Rectal smooth muscle tissue (tissue), 1 donor: ENCODE results near the gene DUSP16.

Experiments
- H3K27ac ChIP-seq: one replicate; pipeline ENCODE4 v1.7.0; 2013; ENCODE audit warnings: low read depth, low read length, inconsistent platforms
- H3K27me3 ChIP-seq: one replicate; pipeline ENCODE4 v1.7.0; 2013; ENCODE audit warnings: low read length; ENCODE audit not compliant: control insufficient read depth, insufficient read depth
- H3K36me3 ChIP-seq: one replicate; pipeline ENCODE4 v1.7.0; 2013; ENCODE audit warnings: low read length; ENCODE audit not compliant: control insufficient read depth, insufficient read depth
- H3K4me1 ChIP-seq: one replicate; pipeline ENCODE4 v1.7.0; 2013; ENCODE audit warnings: low read length; ENCODE audit not compliant: control insufficient read depth, insufficient read depth
- H3K4me3 ChIP-seq: one replicate; pipeline ENCODE4 v1.7.0; 2013; ENCODE audit warnings: low read length
- H3K9ac ChIP-seq: one replicate; pipeline ENCODE4 v1.7.0; 2013; ENCODE audit warnings: low read length

DUSP16 gene

DNA sequence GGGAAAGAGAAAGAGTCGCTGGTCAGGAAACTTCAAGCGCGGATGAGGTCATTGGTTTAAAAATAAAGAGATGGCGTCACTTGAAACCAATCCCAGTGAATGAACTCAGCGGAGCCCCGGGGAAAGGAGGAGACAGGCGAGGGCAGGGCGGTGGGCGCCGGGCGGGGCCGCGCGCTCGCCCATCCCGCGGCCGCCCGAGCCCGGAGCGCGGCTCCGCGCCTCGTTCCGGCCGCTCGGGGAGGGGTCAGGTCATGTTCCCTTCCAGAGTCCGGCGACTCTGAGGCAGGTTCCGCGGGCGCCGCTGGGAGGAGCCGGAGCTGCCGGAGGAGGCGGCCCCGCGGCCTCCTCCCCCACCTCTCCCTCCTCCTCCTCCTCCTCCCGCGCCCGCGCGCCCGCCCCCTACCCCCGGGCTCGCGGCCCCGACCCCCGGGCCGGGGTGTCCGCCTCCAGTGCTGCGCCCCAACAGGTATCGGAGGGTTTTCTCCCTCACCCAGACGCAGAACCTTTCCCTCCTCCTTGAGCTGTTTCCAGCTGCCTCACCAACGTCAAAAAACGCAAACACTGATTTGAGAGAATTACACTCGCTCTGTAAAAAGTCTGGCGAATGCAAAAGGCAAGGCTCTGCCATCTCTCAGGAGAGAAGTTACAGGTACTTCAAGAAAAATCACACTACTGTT, at the start of gene DUSP16:
TSS of gene DUSP16 (minus strand) at position 279 of the 677 bp plus-strand sequence. CDS start 41,765 bp downstream, outside the sequence.
- Histone ChIP-seq H3K4me1 (peaks cover 20% of the 10 kb centered on the region), H3K27ac (peak within 1 kb of the TSS; percentile 94), H3K4me3 (peak within 1 kb of the TSS; percentile 72), H3K27me3 (no peaks in the 10 kb centered on the region), H3K36me3 (no peaks in the 10 kb centered on the region), H3K9ac (peak within 1 kb of the TSS; percentile 88)

GRCh38 chr12:12612358-12612757, 49.7 kb upstream of the DUSP16 start:
- no peaks in the 10 kb centered on the region for H3K36me3 ChIP-seq
- H3K4me1 ChIP-seq = peaks cover 8% of the 10 kb centered on the region
- no peaks in the 10 kb centered on the region for H3K27me3 ChIP-seq
- peak overlapping the region; percentile 94 for H3K27ac ChIP-seq
- peak overlapping the region; percentile 91 for H3K4me3 ChIP-seq
- peak overlapping the region; percentile 66 for H3K9ac ChIP-seq

DNA sequence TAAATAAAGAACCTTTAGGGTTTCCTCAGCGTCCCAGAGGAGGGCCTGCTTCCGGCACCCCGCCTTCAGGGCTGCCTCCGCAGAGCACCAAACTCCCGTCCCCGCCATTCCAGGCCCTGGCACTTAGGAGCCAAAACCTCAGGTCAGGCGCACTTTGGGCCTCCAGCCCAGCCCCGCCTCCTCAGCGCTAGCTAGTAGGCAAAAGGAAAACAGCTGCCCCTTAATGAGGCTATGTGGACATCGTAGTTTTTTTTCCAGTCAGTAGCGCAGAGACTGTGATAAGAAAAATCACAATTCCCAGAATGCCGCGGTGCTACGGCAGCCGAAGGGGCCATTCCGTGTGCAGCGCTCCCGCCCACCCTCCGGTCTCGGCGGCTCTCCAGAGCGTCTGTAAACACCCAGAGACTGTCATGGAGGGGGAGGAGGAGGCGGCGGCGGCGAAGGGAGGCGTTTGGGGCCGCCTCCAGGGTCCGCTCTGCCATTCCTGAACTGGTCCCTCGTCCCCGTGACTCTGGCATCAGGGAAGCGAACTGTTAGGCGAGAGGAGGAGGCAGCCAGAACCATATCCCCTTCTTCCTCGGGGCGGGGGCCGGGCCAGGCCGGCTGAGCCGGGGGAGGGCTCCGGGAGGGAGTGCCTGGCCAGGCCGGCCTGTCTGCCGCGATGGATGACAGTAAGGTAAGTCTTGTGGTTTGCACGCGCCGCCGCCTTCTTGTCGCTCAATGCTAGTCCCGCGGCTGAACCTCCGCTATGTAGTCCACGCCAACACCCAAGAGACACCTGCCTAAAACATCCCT, 49.0 kb upstream of the DUSP16 start, which contains the start of gene CREBL2:
TSS of gene CREBL2 (plus strand) at position 365 of the 795 bp plus-strand sequence. CDS start at position 662, 297 bp downstream.
- Histone ChIP-seq H3K9ac (peak within 1 kb of the TSS; percentile 66), H3K27me3 (no peaks in the 10 kb centered on the region), H3K36me3 (no peaks in the 10 kb centered on the region), H3K4me1 (peaks cover 3% of the 10 kb centered on the region), H3K4me3 (peak within 1 kb of the TSS; percentile 91), H3K27ac (peak within 1 kb of the TSS; percentile 94)

- Histone ChIP-seq H3K27me3 (no peaks in the 10 kb centered on the region), H3K27ac (peak overlapping the region; percentile 94), H3K36me3 (no peaks in the 10 kb centered on the region), H3K4me1 (no peaks in the 10 kb centered on the region), H3K4me3 (peak overlapping the region; percentile 91), H3K9ac (no peak overlapping the region)
Observed at GRCh38 chr12:12610711-12611110, 48.0 kb upstream of the DUSP16 start.

DNA sequence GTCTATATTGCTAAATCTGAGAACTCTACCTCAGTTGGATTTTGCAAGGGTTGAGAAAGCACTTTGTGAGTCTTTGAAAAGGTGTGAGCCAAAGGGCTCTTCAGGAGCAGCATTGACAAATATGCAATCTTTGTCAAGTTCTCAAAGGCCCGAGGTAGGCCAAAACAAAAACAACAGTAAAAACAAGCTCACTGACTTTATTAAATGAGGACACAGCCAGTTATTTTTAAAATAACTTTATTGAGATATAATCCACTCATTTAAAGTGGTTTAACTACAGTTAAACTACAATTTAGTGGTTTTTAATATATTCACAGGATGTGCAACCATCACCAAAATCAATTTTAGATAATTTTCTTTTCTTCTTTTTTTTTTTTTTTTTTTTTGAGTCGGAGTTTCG, 47.0 kb upstream of the DUSP16 start:
- no peak overlapping the region for H3K4me3 ChIP-seq
- H3K36me3 ChIP-seq = no peaks in the 10 kb centered on the region
- H3K27me3 ChIP-seq = no peaks in the 10 kb centered on the region
- no peak overlapping the region for H3K9ac ChIP-seq
- H3K4me1 ChIP-seq = no peaks in the 10 kb centered on the region
- no peak overlapping the region for H3K27ac ChIP-seq

DNA sequence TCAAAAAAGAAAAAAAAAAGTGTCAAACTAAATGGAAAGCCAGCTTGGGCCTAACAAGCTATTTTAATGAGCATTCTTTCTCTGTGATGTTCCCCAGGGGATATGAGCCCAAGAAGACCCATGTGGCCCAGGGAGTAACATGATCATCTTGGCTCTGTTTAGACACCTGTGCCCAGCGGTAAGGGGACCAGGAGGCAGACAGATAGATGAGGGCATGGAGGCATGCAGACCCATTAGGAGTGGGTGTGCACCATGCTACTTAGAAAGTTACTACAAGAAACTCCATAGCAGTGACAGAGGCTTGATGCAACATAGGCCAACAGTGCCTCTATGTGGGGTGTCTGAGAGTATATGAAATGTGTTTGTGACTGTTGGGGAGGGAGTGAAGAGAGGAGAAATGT, 45.9 kb upstream of the DUSP16 start:
- H3K27ac ChIP-seq = no peak overlapping the region
- no peak overlapping the region for H3K4me3 ChIP-seq
- H3K9ac ChIP-seq = no peak overlapping the region
- no peaks in the 10 kb centered on the region for H3K27me3 ChIP-seq
- H3K36me3 ChIP-seq = no peaks in the 10 kb centered on the region
- no peaks in the 10 kb centered on the region for H3K4me1 ChIP-seq

- Histone ChIP-seq H3K4me3 (no peak overlapping the region), H3K27ac (no peak overlapping the region), H3K36me3 (no peaks in the 10 kb centered on the region), H3K9ac (no peak overlapping the region), H3K27me3 (no peaks in the 10 kb centered on the region), H3K4me1 (no peaks in the 10 kb centered on the region)
Observed at GRCh38 chr12:12606781-12607589, 44.3 kb upstream of the DUSP16 start.

DNA sequence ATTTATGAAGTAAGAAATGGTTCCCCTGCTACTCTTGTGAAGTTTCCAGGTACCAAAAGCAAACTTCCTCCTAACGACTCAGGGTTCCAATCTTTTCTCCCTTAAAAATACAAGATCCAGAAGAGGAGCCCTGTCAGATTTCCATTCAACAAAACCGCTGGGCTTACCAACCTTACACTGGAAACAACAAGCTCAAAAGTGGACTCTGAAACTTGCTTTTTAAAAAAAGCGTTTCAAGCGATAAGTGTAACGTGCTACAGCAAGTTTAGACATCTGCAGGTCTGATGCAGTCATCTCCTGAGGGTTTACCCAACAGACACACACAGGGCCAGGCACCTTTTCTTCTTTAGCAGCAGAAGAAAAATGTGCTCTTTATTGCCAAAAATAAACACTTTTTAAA, 42.1 kb upstream of the DUSP16 start:
- H3K9ac ChIP-seq = no peak overlapping the region

GRCh38 chr12:12600659-12601058, 38.0 kb upstream of the DUSP16 start:
- Histone ChIP-seq H3K27me3 (no peaks in the 10 kb centered on the region), H3K36me3 (no peaks in the 10 kb centered on the region), H3K4me3 (no peak overlapping the region), H3K4me1 (no peaks in the 10 kb centered on the region), H3K9ac (no peak overlapping the region), H3K27ac (no peak overlapping the region)

More for the DNA sequence above, 42.1 kb upstream of the DUSP16 start:
- no peaks in the 10 kb centered on the region for H3K27me3 ChIP-seq
- no peak overlapping the region for H3K27ac ChIP-seq
- H3K4me3 ChIP-seq = no peak overlapping the region
- H3K36me3 ChIP-seq = no peaks in the 10 kb centered on the region
- no peaks in the 10 kb centered on the region for H3K4me1 ChIP-seq

GRCh38 chr12:12599750-12600643, 37.3 kb upstream of the DUSP16 start:
- no peaks in the 10 kb centered on the region for H3K27me3 ChIP-seq
- H3K9ac ChIP-seq = no peak overlapping the region
- H3K36me3 ChIP-seq = no peaks in the 10 kb centered on the region
- H3K27ac ChIP-seq = no peak overlapping the region
- no peak overlapping the region for H3K4me3 ChIP-seq
- no peaks in the 10 kb centered on the region for H3K4me1 ChIP-seq

DNA sequence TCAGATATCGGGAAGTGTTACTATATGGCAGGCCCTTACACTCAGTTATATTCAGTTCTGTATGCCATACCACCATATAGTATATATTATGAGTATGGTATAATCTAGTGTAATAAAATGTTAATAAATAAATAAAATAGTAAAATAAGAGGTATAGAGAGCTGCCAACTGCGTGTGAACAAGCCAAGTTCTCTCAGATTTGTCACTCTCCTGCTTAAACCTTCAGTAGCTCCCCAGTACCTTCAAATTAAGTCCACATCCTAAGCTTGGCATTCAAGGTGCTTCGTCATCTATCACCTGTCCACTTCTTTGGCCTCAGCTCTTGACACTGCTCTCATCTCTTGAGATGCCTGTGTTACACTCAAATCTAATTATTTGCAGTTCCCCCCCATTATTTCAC, 36.2 kb upstream of the DUSP16 start:
- Histone ChIP-seq H3K4me1 (no peaks in the 10 kb centered on the region), H3K9ac (no peak overlapping the region), H3K4me3 (no peak overlapping the region), H3K36me3 (no peaks in the 10 kb centered on the region), H3K27ac (no peak overlapping the region), H3K27me3 (no peaks in the 10 kb centered on the region)
